PC-9 (cell line): ENCODE data around the gene SC5D. TPM values are rescaled to one million over a fixed set of nuclear protein-coding genes. Genes with fewer than 3 reads are reported as not detected.

Experiments
- BruUV-seq: library from RNA; stranded (reverse); fragments of 400-500 nt; replicated peaks from 2 replicates; lab custom pipeline; 2021; lab: Mats Ljungman, UMichigan
- CTCF ChIA-PET: fragments of 300-600 bp; sonication (Branson Sonifier 250); formaldehyde crosslinking; loops from one replicate; lab custom pipeline; 2022; ENCODE audit warnings: antibody characterized with exemption; lab: Charles Lee
- POLR2A ChIA-PET: fragments of 300-600 bp; sonication (Branson Sonifier 250); formaldehyde crosslinking; loops from one replicate; lab custom pipeline; 2022; ENCODE audit warnings: antibody characterized with exemption; ENCODE audit not compliant: unreplicated experiment; lab: Charles Lee
- DNase-seq, 2 experiments: peaks; one replicate each; pipeline versions ENCODE4 v3.0.0 to v3.0.0-alpha.2; 2015 to 2022; ENCODE audit warnings: mixed read lengths in 1 of 2
- H2AFZ ChIP-seq: fragments of 200-600 bp; sonication (generic); 2 replicates; pipeline ENCODE4 v1.8.1; 2017; ENCODE audit warnings: antibody characterized with exemption
- H3F3A ChIP-seq: fragments of 200-600 bp; sonication (generic); 2 replicates; pipeline ENCODE4 v1.8.1; 2017; ENCODE audit warnings: antibody characterized with exemption, mild to moderate bottlenecking, low read depth; ENCODE audit not compliant: insufficient read depth
- H3K27ac ChIP-seq: fragments of 200-600 bp; sonication (generic); 2 replicates; pipeline ENCODE4 v1.6.1; 2016; ENCODE audit warnings: mixed run types
- H3K27me3 ChIP-seq: fragments of 200-600 bp; sonication (generic); 2 replicates; pipeline ENCODE4 v1.6.1; 2016; ENCODE audit warnings: low read depth, mixed run types; ENCODE audit not compliant: insufficient read depth
- H3K36me3 ChIP-seq: fragments of 200-600 bp; sonication (generic); 2 replicates; pipeline ENCODE4 v1.6.1; 2016; ENCODE audit warnings: low read depth, mixed run types
- H3K4me1 ChIP-seq: fragments of 200-600 bp; sonication (generic); replicated peaks from 2 replicates; pipeline ENCODE4 v1.6.1; 2016; ENCODE audit warnings: mixed run types; ENCODE audit not compliant: insufficient read depth
- H3K4me2 ChIP-seq: fragments of 200-600 bp; sonication (generic); 2 replicates; pipeline ENCODE4 v1.6.1; 2017; ENCODE audit warnings: mixed run types
- H3K4me3 ChIP-seq: fragments of 200-600 bp; sonication (generic); 2 replicates; pipeline ENCODE4 v1.6.1; 2016; ENCODE audit warnings: mixed run types
- H3K79me2 ChIP-seq: fragments of 200-600 bp; sonication (generic); 2 replicates; pipeline ENCODE4 v1.6.1; 2017; ENCODE audit warnings: low read depth, mixed run types
- H3K9me2 ChIP-seq: fragments of 200-600 bp; sonication (generic); 2 replicates; pipeline ENCODE4 v1.8.1; 2017; ENCODE audit warnings: mild to moderate bottlenecking; ENCODE audit not compliant: insufficient read depth
- H3K9me3 ChIP-seq: fragments of 200-600 bp; sonication (generic); 2 replicates; pipeline ENCODE4 v1.8.1; 2016; ENCODE audit warnings: low read depth; ENCODE audit not compliant: insufficient read depth
- H4K20me1 ChIP-seq: fragments of 200-600 bp; sonication (generic); 2 replicates; pipeline ENCODE4 v1.8.1; 2017; ENCODE audit not compliant: insufficient read depth
- CTCF ChIP-seq: fragments of 200-600 bp; sonication (generic); conservative IDR thresholded peaks from 2 replicates; pipeline ENCODE4 v1.6.1; 2017; ENCODE audit warnings: mixed run types, antibody characterized with exemption, mild to moderate bottlenecking, moderate library complexity
- EZH2 ChIP-seq: fragments of 200-600 bp; sonication (generic); IDR thresholded peaks from 2 replicates; pipeline ENCODE4 v1.8.0; 2017; ENCODE audit warnings: antibody characterized with exemption, low read depth
- intact Hi-C: fragments of 100-400 bp; cut with micrococcal nuclease; formaldehyde crosslinking; loops from one replicate; pipeline ENCODE4 v1.10.0; 2022; ENCODE audit not compliant: unreplicated experiment
- total RNA-seq: library from RNA; stranded (reverse); gene quantifications from 2 replicates; pipeline ENCODE4 v1.2.3, GENCODE V29; 2021

The SC5D gene
- total RNA-seq, 1 experiment from 2014 or later, result 16.9 TPM

GRCh38 chr11:121249039-121249663, 43.4 kb upstream of the SC5D start:
- H2AFZ ChIP-seq, result no peak overlapping the region
- H3K4me3 ChIP-seq, result no peak overlapping the region
- H3K27ac ChIP-seq, result no peak overlapping the region
- no peaks in the 10 kb centered on the region for H3K79me2 ChIP-seq
- H3K27me3 ChIP-seq, result peaks cover 5% of the 10 kb centered on the region
- no peaks in the 10 kb centered on the region for H3K36me3 ChIP-seq
- no peaks in the 10 kb centered on the region for H3K9me2 ChIP-seq
- POLR2A ChIA-PET, result no interaction called here
- H4K20me1 ChIP-seq, result no peaks in the 10 kb centered on the region
- peak in 1 of 2 experiments; percentile 59 for DNase-seq
- H3K4me2 ChIP-seq, result no peak overlapping the region
- H3F3A ChIP-seq, result 0 out of 2 replicates have a peak, but pooled peaks cover 3% of the 10 kb centered on the region
- no peaks in the 10 kb centered on the region for H3K9me3 ChIP-seq
- peaks cover 7% of the 10 kb centered on the region; the same call in 1 of the 2 replicates for H3K4me1 ChIP-seq
- TF ChIP-seq EZH2 (no peak), CTCF (peak; percentile 85)
- CTCF ChIA-PET, result no interaction called here
- BruUV-seq, result no TSS peak
- intact Hi-C loops, result loop anchor here (1.0 to 10.0 kb wide), 2 partner anchors 342 to 1256 kb away; no protein-coding TSS in a partner anchor

GRCh38 chr11:121250843-121251242, 41.7 kb upstream of the SC5D start:
- no peak for TF ChIP-seq EZH2
- no peak for TF ChIP-seq CTCF
- H3K4me1 ChIP-seq, result peaks cover 10% of the 10 kb centered on the region; the same call in 1 of the 2 replicates
- H2AFZ ChIP-seq, result no peak overlapping the region
- H3K9me2 ChIP-seq, result no peaks in the 10 kb centered on the region
- ChIA-PET CTCF (interaction anchor here (0.5 kb wide), 1 partner anchor 215 kb away, joined by 5 read pairs; no protein-coding TSS in a partner anchor), POLR2A (no interaction called here)
- H3K4me2 ChIP-seq, result no peak overlapping the region
- H3K9me3 ChIP-seq, result no peaks in the 10 kb centered on the region; the same call in 1 of the 2 replicates
- no peaks in the 10 kb centered on the region for H4K20me1 ChIP-seq
- H3K36me3 ChIP-seq, result no peaks in the 10 kb centered on the region
- no peaks in the 10 kb centered on the region for H3K27me3 ChIP-seq
- 0 out of 2 replicates have a peak, but pooled peaks cover 3% of the 10 kb centered on the region for H3F3A ChIP-seq
- no peaks in the 10 kb centered on the region for H3K79me2 ChIP-seq
- no peak overlapping the region for H3K27ac ChIP-seq
- H3K4me3 ChIP-seq, result no peak overlapping the region
- no peak for DNase-seq
- BruUV-seq, result no TSS peak
- intact Hi-C loops, result no loop called here

GRCh38 chr11:121253951-121254350, 38.6 kb upstream of the SC5D start:
- intact Hi-C loops, result no loop called here
- no peaks in the 10 kb centered on the region for H3K27me3 ChIP-seq
- no peak overlapping the region for H3K4me3 ChIP-seq
- no peaks in the 10 kb centered on the region for H3K79me2 ChIP-seq
- TF ChIP-seq EZH2, result no peak
- TF ChIP-seq CTCF, result no peak
- CTCF ChIA-PET, result no interaction called here
- H4K20me1 ChIP-seq, result no peaks in the 10 kb centered on the region
- no peaks in the 10 kb centered on the region for H3K9me2 ChIP-seq
- no peak overlapping the region for H2AFZ ChIP-seq
- DNase-seq, result peak in 1 of 2 experiments; percentile 75
- no TSS peak for BruUV-seq
- peak overlapping the region; percentile 5; the same call in 1 of the 2 replicates for H3K4me2 ChIP-seq
- H3K9me3 ChIP-seq, result no peaks in the 10 kb centered on the region; the same call in 1 of the 2 replicates
- peaks cover 7% of the 10 kb centered on the region for H3F3A ChIP-seq
- H3K27ac ChIP-seq, result no peak overlapping the region
- no peaks in the 10 kb centered on the region for H3K36me3 ChIP-seq
- POLR2A ChIA-PET, result no interaction called here
- H3K4me1 ChIP-seq, result peaks cover 29% of the 10 kb centered on the region
